ENCODE measurements around the gene THSD4. TPM values are rescaled to one million over a fixed set of nuclear protein-coding genes. Genes with fewer than 3 reads are reported as not detected.

THSD4 gene
- total and polyA plus RNA-seq, 5 donors from 2014 or later = not detected

GRCh38 chr15:71089801-71090200, 25.5 kb upstream of the THSD4 start:
- Mint-ChIP-seq H3K4me1 (no peaks in the 10 kb centered on the region), H3K27ac (no peak overlapping the region), H3K36me3 (no peaks in the 10 kb centered on the region), H3K9me3 (peaks cover 0 to 14% (median 5%) of the 10 kb centered on the region in 7 donors), H3K4me3 (no peak overlapping the region), H3K27me3 (peaks cover 5% of the 10 kb centered on the region)
- H3K9me3 ChIP-seq (ENCODE audit: control insufficient read depth in 2 of 2, low read length in 2 of 2) = no peaks in the 10 kb centered on the region
- no peaks in the 10 kb centered on the region for H3K4me1 ChIP-seq (ENCODE audit: control insufficient read depth, insufficient read depth, low read length, poor library complexity, severe bottlenecking)
- H3K36me3 ChIP-seq (ENCODE audit: control insufficient read depth, insufficient read depth, low read length) = no peaks in the 10 kb centered on the region
- DNase-seq (no peak), ATAC-seq (ENCODE audit: low read depth in 2 of 2) (no peak)
- no peak overlapping the region for H3K27ac ChIP-seq (ENCODE audit: insufficient read depth, low read length, poor library complexity, severe bottlenecking)
- no peak overlapping the region for H3K4me3 ChIP-seq (ENCODE audit: low read depth, low read length)
- no peaks in the 10 kb centered on the region for H3K27me3 ChIP-seq (ENCODE audit: control insufficient read depth, insufficient read depth, low read length)

DNA sequence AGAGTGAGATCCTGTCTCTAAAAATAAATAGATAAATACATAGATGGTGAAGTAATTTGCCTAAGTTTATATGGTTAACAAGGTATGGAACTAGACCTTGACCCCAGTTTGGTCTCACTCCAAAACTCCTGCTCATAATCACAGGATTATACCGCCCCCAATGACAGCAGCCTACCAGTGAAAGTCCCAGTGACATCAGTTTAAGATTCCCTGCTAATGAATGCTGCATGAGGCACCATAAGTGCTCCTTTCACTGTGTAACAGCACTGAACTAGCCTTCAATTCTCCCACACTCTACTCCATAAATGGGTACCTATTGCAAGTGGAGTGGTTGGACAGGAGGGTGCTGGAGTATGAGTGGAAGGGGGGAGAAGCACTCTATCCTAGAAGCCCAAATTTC, 23.7 kb upstream of the THSD4 start:
- Histone ChIP-seq H3K27ac (ENCODE audit: insufficient read depth, low read length, poor library complexity, severe bottlenecking) (no peak overlapping the region), H3K27me3 (ENCODE audit: control insufficient read depth, insufficient read depth, low read length) (no peaks in the 10 kb centered on the region), H3K4me3 (ENCODE audit: low read depth, low read length) (no peak overlapping the region), H3K4me1 (ENCODE audit: control insufficient read depth, insufficient read depth, low read length, poor library complexity, severe bottlenecking) (no peaks in the 10 kb centered on the region), H3K9me3 (ENCODE audit: control insufficient read depth in 2 of 2, low read length in 2 of 2) (no peaks in the 10 kb centered on the region), H3K36me3 (ENCODE audit: control insufficient read depth, insufficient read depth, low read length) (no peaks in the 10 kb centered on the region)
- H3K4me3 Mint-ChIP-seq = no peak overlapping the region
- ATAC-seq (ENCODE audit: low read depth in 2 of 2) = no peak
- peaks cover 0 to 14% (median 5%) of the 10 kb centered on the region in 7 donors for H3K9me3 Mint-ChIP-seq
- H3K27ac Mint-ChIP-seq = no peak overlapping the region
- DNase-seq = no peak
- H3K36me3 Mint-ChIP-seq = no peaks in the 10 kb centered on the region
- H3K27me3 Mint-ChIP-seq = peaks cover 5% of the 10 kb centered on the region
- H3K4me1 Mint-ChIP-seq = no peaks in the 10 kb centered on the region

GRCh38 chr15:71092056-71092600, 23.1 kb upstream of the THSD4 start:
- no peaks in the 10 kb centered on the region for H3K36me3 Mint-ChIP-seq
- no peak overlapping the region for H3K4me3 Mint-ChIP-seq
- no peak for ATAC-seq (ENCODE audit: low read depth in 2 of 2)
- Histone ChIP-seq H3K4me1 (ENCODE audit: control insufficient read depth, insufficient read depth, low read length, poor library complexity, severe bottlenecking) (no peaks in the 10 kb centered on the region), H3K4me3 (ENCODE audit: low read depth, low read length) (no peak overlapping the region), H3K36me3 (ENCODE audit: control insufficient read depth, insufficient read depth, low read length) (no peaks in the 10 kb centered on the region), H3K27me3 (ENCODE audit: control insufficient read depth, insufficient read depth, low read length) (no peaks in the 10 kb centered on the region), H3K9me3 (ENCODE audit: control insufficient read depth in 2 of 2, low read length in 2 of 2) (no peaks in the 10 kb centered on the region), H3K27ac (ENCODE audit: insufficient read depth, low read length, poor library complexity, severe bottlenecking) (no peak overlapping the region)
- H3K4me1 Mint-ChIP-seq = no peaks in the 10 kb centered on the region
- H3K27me3 Mint-ChIP-seq = peaks cover 5% of the 10 kb centered on the region
- peaks cover 0 to 14% (median 5%) of the 10 kb centered on the region in 7 donors for H3K9me3 Mint-ChIP-seq
- H3K27ac Mint-ChIP-seq = no peak overlapping the region
- DNase-seq = no peak

DNA sequence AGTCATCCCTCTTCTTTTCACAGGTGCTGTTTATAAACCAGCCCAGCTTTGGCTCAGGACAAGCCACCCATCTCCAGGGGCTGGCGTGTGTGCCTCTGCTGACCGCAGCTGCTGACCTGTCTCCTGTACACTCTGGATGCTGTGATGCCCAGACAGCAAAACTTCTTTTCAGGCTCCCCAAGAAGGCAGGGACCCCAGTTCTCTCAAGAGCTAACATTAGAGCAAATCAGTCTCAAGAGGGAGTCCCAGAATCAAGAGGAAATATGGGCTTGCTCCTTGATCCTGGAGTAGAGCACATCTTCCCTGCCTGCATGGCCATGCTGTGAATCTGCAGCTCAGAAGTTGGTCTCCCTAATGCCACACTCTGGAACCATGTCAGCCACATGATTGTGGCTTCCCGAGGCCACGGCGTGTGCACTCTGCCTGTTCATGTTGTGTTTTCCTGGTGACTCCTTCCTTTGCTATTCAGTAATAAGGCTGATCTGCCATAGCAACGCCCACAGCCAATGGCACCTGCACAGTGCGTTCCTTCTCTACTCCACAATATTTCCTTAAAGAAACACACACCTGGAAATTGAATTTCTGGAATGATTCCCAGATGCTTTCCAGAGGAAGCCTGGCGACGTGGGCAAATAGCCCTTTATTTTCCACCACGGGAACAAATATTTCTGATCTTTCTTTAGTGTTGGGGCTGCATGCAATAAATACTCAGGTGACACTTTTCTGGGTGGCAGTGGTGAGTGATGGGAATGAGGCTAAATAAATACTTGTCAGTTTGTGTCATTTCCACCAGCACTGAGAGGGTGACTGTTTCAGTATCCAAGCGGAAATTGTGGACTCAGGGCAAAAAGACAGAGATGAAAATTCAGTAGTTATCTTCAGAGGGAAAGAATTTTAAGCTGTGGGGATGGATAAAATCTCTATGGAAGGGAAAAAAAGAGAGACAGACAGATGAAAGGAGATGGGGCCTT, 21.9 kb upstream of the THSD4 start:
- no peaks in the 10 kb centered on the region for H3K9me3 ChIP-seq (ENCODE audit: control insufficient read depth in 2 of 2, low read length in 2 of 2)
- no peak overlapping the region for H3K27ac ChIP-seq (ENCODE audit: insufficient read depth, low read length, poor library complexity, severe bottlenecking)
- no peak for ATAC-seq (ENCODE audit: low read depth in 2 of 2)
- Mint-ChIP-seq H3K9me3 (peaks cover 0 to 11% (median 3%) of the 10 kb centered on the region in 7 donors), H3K4me1 (no peaks in the 10 kb centered on the region), H3K36me3 (no peaks in the 10 kb centered on the region), H3K4me3 (no peak overlapping the region), H3K27me3 (peaks cover 5% of the 10 kb centered on the region), H3K27ac (no peak overlapping the region)
- no peaks in the 10 kb centered on the region for H3K4me1 ChIP-seq (ENCODE audit: control insufficient read depth, insufficient read depth, low read length, poor library complexity, severe bottlenecking)
- DNase-seq = no peak
- no peak overlapping the region for H3K4me3 ChIP-seq (ENCODE audit: low read depth, low read length)
- H3K27me3 ChIP-seq (ENCODE audit: control insufficient read depth, insufficient read depth, low read length) = no peaks in the 10 kb centered on the region
- H3K36me3 ChIP-seq (ENCODE audit: control insufficient read depth, insufficient read depth, low read length) = no peaks in the 10 kb centered on the region

DNA sequence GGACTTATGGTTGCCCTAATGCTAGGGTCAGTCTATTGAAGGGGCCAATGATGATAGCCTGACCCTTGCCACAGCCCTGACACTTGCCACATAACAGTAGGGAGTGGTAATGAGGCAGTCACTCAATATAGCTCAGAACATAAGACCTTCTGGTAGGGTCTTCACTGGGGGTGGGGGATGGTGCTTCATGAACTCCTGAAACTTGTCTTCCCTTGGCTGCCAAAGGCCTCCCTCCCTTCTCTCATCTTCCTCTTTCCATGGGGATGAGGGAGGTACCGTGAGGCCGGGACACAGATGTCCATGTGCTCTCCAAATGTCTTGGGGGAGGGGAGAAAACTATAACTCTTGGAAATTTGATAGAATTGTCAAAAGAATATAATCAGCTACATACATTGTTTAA, 21.1 kb upstream of the THSD4 start:
- Mint-ChIP-seq H3K27ac (no peak overlapping the region), H3K9me3 (peaks cover 0 to 4% (median 3%) of the 10 kb centered on the region in 7 donors), H3K4me1 (no peaks in the 10 kb centered on the region), H3K27me3 (no peaks in the 10 kb centered on the region), H3K36me3 (no peaks in the 10 kb centered on the region), H3K4me3 (no peak overlapping the region)
- no peak overlapping the region for H3K4me3 ChIP-seq (ENCODE audit: low read depth, low read length)
- no peak for DNase-seq
- no peaks in the 10 kb centered on the region for H3K27me3 ChIP-seq (ENCODE audit: control insufficient read depth, insufficient read depth, low read length)
- no peak for ATAC-seq (ENCODE audit: low read depth in 2 of 2)
- no peaks in the 10 kb centered on the region for H3K9me3 ChIP-seq (ENCODE audit: control insufficient read depth in 2 of 2, low read length in 2 of 2)
- H3K4me1 ChIP-seq (ENCODE audit: control insufficient read depth, insufficient read depth, low read length, poor library complexity, severe bottlenecking) = no peaks in the 10 kb centered on the region
- H3K27ac ChIP-seq (ENCODE audit: insufficient read depth, low read length, poor library complexity, severe bottlenecking) = no peak overlapping the region
- H3K36me3 ChIP-seq (ENCODE audit: control insufficient read depth, insufficient read depth, low read length) = no peaks in the 10 kb centered on the region

- Mint-ChIP-seq H3K9me3 (peaks cover 0 to 4% (median 1%) of the 10 kb centered on the region in 7 donors), H3K4me3 (no peak overlapping the region), H3K36me3 (no peaks in the 10 kb centered on the region), H3K4me1 (no peaks in the 10 kb centered on the region), H3K27ac (no peak overlapping the region), H3K27me3 (no peaks in the 10 kb centered on the region)
- ATAC-seq (ENCODE audit: low read depth in 2 of 2) (no peak), DNase-seq (no peak)
- Histone ChIP-seq H3K4me3 (ENCODE audit: low read depth, low read length) (no peak overlapping the region), H3K27me3 (ENCODE audit: control insufficient read depth, insufficient read depth, low read length) (no peaks in the 10 kb centered on the region), H3K4me1 (ENCODE audit: control insufficient read depth, insufficient read depth, low read length, poor library complexity, severe bottlenecking) (no peaks in the 10 kb centered on the region), H3K9me3 (ENCODE audit: control insufficient read depth in 2 of 2, low read length in 2 of 2) (no peaks in the 10 kb centered on the region), H3K36me3 (ENCODE audit: control insufficient read depth, insufficient read depth, low read length) (no peaks in the 10 kb centered on the region), H3K27ac (ENCODE audit: insufficient read depth, low read length, poor library complexity, severe bottlenecking) (no peak overlapping the region)
These were observed 18.6 kb upstream of the THSD4 start for GRCh38 chr15:71096676-71097075.

DNA sequence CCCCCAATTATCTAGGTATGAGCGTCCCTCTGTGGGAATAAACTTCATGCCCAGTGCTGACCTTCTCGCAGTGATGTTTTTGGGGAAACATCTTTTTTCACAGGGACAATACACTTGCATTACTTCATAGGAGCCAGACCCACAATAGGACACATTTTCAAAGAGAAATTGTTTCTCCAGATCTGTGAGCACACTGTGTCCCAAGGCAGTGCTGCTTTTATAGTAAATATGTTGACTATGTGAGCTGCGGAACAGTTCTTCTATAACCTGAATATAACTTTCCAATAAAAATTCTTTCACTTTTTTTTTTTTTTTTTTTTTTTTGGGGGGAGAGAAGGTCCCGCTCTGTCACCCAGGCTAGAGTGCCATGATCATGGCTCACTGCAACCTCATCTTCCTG, 17.4 kb upstream of the THSD4 start:
- Mint-ChIP-seq H3K27me3 (no peaks in the 10 kb centered on the region), H3K4me3 (no peak overlapping the region), H3K27ac (no peak overlapping the region), H3K36me3 (no peaks in the 10 kb centered on the region), H3K4me1 (no peaks in the 10 kb centered on the region), H3K9me3 (peaks cover 0 to 4% (median 0%) of the 10 kb centered on the region in 7 donors)
- Histone ChIP-seq H3K4me3 (ENCODE audit: low read depth, low read length) (no peak overlapping the region), H3K36me3 (ENCODE audit: control insufficient read depth, insufficient read depth, low read length) (no peaks in the 10 kb centered on the region), H3K9me3 (ENCODE audit: control insufficient read depth in 2 of 2, low read length in 2 of 2) (no peaks in the 10 kb centered on the region), H3K27me3 (ENCODE audit: control insufficient read depth, insufficient read depth, low read length) (no peaks in the 10 kb centered on the region), H3K4me1 (ENCODE audit: control insufficient read depth, insufficient read depth, low read length, poor library complexity, severe bottlenecking) (no peaks in the 10 kb centered on the region), H3K27ac (ENCODE audit: insufficient read depth, low read length, poor library complexity, severe bottlenecking) (no peak overlapping the region)
- DNase-seq (no peak), ATAC-seq (ENCODE audit: low read depth in 2 of 2) (no peak)
